ENCODE results near the gene POU4F1. TPM values are rescaled to one million over a fixed set of nuclear protein-coding genes. Genes with fewer than 3 reads are reported as not detected.

The POU4F1 gene
- total and polyA plus RNA-seq, 8 donors, result 0.08 TPM; not detected in 7

DNA sequence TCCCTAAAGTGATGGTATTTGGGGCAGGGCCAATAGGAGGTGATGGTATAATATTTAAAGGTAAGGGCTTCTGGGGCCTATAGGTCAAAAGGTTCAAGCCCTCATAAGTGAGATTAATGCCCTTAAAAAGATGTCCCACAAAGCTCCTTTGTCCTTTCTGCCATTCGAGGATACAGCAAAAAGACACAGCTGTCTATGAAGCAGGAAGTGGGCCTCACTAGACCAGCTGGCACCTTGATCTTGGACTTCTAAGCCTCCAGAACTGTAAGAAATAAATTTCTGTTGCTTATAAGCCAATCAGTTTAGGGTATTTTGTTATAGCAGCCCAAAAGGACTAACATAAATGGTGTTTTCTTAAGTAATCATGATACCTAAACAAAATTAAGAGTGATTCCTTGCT, 27.2 kb upstream of the POU4F1 start:
- H3K27me3 ChIP-seq, result no peaks in the 10 kb centered on the region
- no peak overlapping the region for H3K4me3 ChIP-seq
- intact Hi-C loops (cut with DNase I; ENCODE audit: low total_unique reads), result no loop called here
- no peak overlapping the region for H3K27ac ChIP-seq
- H3K36me3 ChIP-seq, result peaks cover 12 to 89% (median 73%) of the 10 kb centered on the region in 4 donors
- DNase-seq, result no peak
- TF ChIP-seq POLR2A (IDR thresholded peaks at IDR 0.05), result no peak
- no peak for TF ChIP-seq EP300 (IDR thresholded peaks at IDR 0.05)
- no peak for TF ChIP-seq POLR2AphosphoS5 (IDR thresholded peaks at IDR 0.05)
- TF ChIP-seq, protein P1, sequence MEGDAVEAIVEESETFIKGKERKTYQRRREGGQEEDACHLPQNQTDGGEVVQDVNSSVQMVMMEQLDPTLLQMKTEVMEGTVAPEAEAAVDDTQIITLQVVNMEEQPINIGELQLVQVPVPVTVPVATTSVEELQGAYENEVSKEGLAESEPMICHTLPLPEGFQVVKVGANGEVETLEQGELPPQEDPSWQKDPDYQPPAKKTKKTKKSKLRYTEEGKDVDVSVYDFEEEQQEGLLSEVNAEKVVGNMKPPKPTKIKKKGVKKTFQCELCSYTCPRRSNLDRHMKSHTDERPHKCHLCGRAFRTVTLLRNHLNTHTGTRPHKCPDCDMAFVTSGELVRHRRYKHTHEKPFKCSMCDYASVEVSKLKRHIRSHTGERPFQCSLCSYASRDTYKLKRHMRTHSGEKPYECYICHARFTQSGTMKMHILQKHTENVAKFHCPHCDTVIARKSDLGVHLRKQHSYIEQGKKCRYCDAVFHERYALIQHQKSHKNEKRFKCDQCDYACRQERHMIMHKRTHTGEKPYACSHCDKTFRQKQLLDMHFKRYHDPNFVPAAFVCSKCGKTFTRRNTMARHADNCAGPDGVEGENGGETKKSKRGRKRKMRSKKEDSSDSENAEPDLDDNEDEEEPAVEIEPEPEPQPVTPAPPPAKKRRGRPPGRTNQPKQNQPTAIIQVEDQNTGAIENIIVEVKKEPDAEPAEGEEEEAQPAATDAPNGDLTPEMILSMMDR (IDR thresholded peaks at IDR 0.05), result no peak
- H3K4me1 ChIP-seq, result no peaks in the 10 kb centered on the region
- H3K9me3 ChIP-seq, result no peaks in the 10 kb centered on the region
- 67 to 91% (median 84%) methylated on average over 1 of the region's 1 CpG for WGBS, 5 donors

DNA sequence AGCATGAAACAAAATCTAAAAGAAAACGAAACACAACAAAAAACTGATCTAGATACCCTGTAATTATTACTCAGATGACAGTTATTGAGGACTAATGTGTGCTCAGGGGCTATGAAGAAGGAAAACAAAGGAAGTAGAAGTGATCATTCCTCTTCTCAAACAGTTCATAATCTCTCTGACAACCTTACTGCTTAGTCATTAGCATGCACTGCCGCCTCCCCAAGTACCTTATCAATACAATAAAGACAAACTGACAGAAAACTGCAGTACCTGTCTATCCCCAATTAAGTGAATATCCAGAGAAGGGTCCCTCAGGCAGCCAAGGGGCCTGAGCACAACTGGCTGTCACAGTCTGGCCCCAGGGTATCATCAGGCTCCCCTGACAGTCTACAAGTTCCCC, 22.0 kb upstream of the POU4F1 start:
- Histone ChIP-seq H3K4me3 (no peak overlapping the region), H3K9me3 (no peaks in the 10 kb centered on the region), H3K36me3 (peaks cover 2 to 64% (median 45%) of the 10 kb centered on the region in 4 donors), H3K27ac (no peak overlapping the region), H3K27me3 (no peaks in the 10 kb centered on the region), H3K4me1 (no peaks in the 10 kb centered on the region)
- WGBS, 5 donors, result 92 to 98% (median 93%) methylated on average over 2 of the region's 2 CpGs
- intact Hi-C loops (cut with DNase I; ENCODE audit: low total_unique reads), result no loop called here
- DNase-seq, result no peak
- TF ChIP-seq, protein P1 (IDR thresholded peaks at IDR 0.05), result no peak
- TF ChIP-seq POLR2AphosphoS5 (IDR thresholded peaks at IDR 0.05), result no peak
- no peak for TF ChIP-seq EP300 (IDR thresholded peaks at IDR 0.05)

DNA sequence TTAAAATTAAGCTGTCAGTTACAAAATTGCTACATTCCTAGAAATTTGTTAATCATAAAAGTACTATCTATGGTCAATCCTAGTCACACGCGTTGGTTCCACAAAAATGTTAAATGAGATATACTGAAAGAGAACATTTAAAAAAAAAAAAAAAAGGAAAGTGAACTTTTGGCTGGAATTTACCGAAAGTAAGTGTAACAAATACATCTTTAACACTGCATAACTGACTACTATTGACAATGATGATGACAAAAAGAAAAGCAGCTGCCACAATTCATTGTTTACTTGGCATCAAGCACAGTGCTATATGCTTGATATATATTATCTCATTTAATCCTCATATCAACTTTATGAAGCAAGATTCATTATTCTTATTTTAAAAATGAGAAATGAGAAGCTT, 19.8 kb upstream of the POU4F1 start:
- H3K27ac ChIP-seq, result no peak overlapping the region
- no peak for DNase-seq
- H3K27me3 ChIP-seq, result no peaks in the 10 kb centered on the region
- no peaks in the 10 kb centered on the region for H3K9me3 ChIP-seq
- 96 to 100% (median 99%) methylated on average over 3 of the region's 3 CpGs for WGBS, 5 donors
- peaks cover 2 to 48% (median 33%) of the 10 kb centered on the region in 4 donors for H3K36me3 ChIP-seq
- intact Hi-C loops (cut with DNase I; ENCODE audit: low total_unique reads), result no loop called here
- no peak overlapping the region for H3K4me3 ChIP-seq
- TF ChIP-seq POLR2A (IDR thresholded peaks at IDR 0.05), result no peak
- no peak for TF ChIP-seq EP300 (IDR thresholded peaks at IDR 0.05)
- TF ChIP-seq, protein P1 (IDR thresholded peaks at IDR 0.05), result no peak
- no peak for TF ChIP-seq POLR2AphosphoS5 (IDR thresholded peaks at IDR 0.05)
- H3K4me1 ChIP-seq, result no peaks in the 10 kb centered on the region

DNA sequence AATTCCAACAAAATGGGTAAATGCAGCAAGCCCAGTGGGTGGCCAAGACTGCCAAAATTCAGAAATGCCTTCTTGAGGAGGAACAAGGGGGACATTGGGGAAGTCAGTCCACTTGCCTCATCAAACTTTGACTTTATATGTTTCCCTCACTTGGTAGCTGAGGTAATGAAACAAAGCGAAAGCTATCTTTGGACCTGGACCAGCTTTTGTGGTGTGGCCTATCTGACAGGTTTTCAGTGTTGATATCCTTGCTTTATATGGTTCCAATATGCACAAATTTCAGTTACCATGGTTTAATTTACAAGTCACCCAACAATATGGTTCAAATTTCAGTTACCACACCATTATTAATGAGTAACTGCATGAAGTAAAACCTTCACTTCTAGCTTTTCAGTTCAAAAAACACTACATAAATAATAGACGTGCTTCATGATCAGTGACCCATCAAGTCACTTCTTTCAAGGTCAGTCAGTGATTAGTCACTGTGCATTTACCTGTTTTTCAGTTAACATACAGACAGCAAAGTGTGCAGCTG, 17.7 kb upstream of the POU4F1 start:
- no peak for DNase-seq
- Histone ChIP-seq H3K4me1 (no peaks in the 10 kb centered on the region), H3K27ac (no peak overlapping the region), H3K4me3 (no peak overlapping the region), H3K36me3 (peaks cover 15 to 45% (median 35%) of the 10 kb centered on the region in 4 donors), H3K9me3 (no peaks in the 10 kb centered on the region), H3K27me3 (no peaks in the 10 kb centered on the region)
- no peak for TF ChIP-seq POLR2AphosphoS5 (IDR thresholded peaks at IDR 0.05)
- no peak for TF ChIP-seq EP300 (IDR thresholded peaks at IDR 0.05)
- TF ChIP-seq, protein P1 (IDR thresholded peaks at IDR 0.05), result no peak
- TF ChIP-seq POLR2A (IDR thresholded peaks at IDR 0.05), result no peak
- intact Hi-C loops (cut with DNase I; ENCODE audit: low total_unique reads), result no loop called here
- 89 to 97% (median 95%) methylated on average over 2 of the region's 2 CpGs for WGBS, 5 donors
